ENCODE results near the gene ADAMTS17.

ADAMTS17 gene

GRCh38 chr15:99963096-99963825, 378.5 kb downstream of the ADAMTS17 start:
- in situ Hi-C loops (cut with HindIII; ENCODE audit: low sequenced_read_pairs): no loop called here

GRCh38 chr15:99962006-99962561, 379.7 kb downstream of the ADAMTS17 start:
- in situ Hi-C loops (cut with HindIII; ENCODE audit: low sequenced_read_pairs): no loop called here

GRCh38 chr15:99961011-99961441, 380.7 kb downstream of the ADAMTS17 start:
- in situ Hi-C loops (cut with HindIII; ENCODE audit: low sequenced_read_pairs): no loop called here

GRCh38 chr15:99959326-99959725, 382.4 kb downstream of the ADAMTS17 start:
- in situ Hi-C loops (cut with HindIII; ENCODE audit: low sequenced_read_pairs): no loop called here

GRCh38 chr15:99958426-99959097, 383.2 kb downstream of the ADAMTS17 start:
- in situ Hi-C loops (cut with HindIII; ENCODE audit: low sequenced_read_pairs): no loop called here

- in situ Hi-C loops (cut with HindIII; ENCODE audit: low sequenced_read_pairs): no loop called here
These were observed 384.1 kb downstream of the ADAMTS17 start for GRCh38 chr15:99957642-99958013.

GRCh38 chr15:99956820-99957641, 384.7 kb downstream of the ADAMTS17 start:
- in situ Hi-C loops (cut with HindIII; ENCODE audit: low sequenced_read_pairs): no loop called here

GRCh38 chr15:99956022-99956775, 385.6 kb downstream of the ADAMTS17 start:
- in situ Hi-C loops (cut with HindIII; ENCODE audit: low sequenced_read_pairs): no loop called here

- in situ Hi-C loops (cut with HindIII; ENCODE audit: low sequenced_read_pairs): no loop called here
These were observed 386.2 kb downstream of the ADAMTS17 start for GRCh38 chr15:99955532-99955931.

GRCh38 chr15:99955181-99955525, 386.6 kb downstream of the ADAMTS17 start:
- in situ Hi-C loops (cut with HindIII; ENCODE audit: low sequenced_read_pairs): no loop called here

GRCh38 chr15:99954361-99955180, 387.2 kb downstream of the ADAMTS17 start:
- in situ Hi-C loops (cut with HindIII; ENCODE audit: low sequenced_read_pairs): no loop called here

GRCh38 chr15:99953886-99954285, 387.9 kb downstream of the ADAMTS17 start:
- in situ Hi-C loops (cut with HindIII; ENCODE audit: low sequenced_read_pairs): no loop called here

- in situ Hi-C loops (cut with HindIII; ENCODE audit: low sequenced_read_pairs): no loop called here
These were observed 390.3 kb downstream of the ADAMTS17 start for GRCh38 chr15:99951511-99951910.

- in situ Hi-C loops (cut with HindIII; ENCODE audit: low sequenced_read_pairs): no loop called here
These were observed 397.6 kb downstream of the ADAMTS17 start for GRCh38 chr15:99944131-99944530.

- in situ Hi-C loops (cut with HindIII; ENCODE audit: low sequenced_read_pairs): no loop called here
These were observed 398.3 kb downstream of the ADAMTS17 start for GRCh38 chr15:99943466-99943865.

- in situ Hi-C loops (cut with HindIII; ENCODE audit: low sequenced_read_pairs): no loop called here
These were observed 408.9 kb downstream of the ADAMTS17 start for GRCh38 chr15:99932676-99933402.

- in situ Hi-C loops (cut with HindIII; ENCODE audit: low sequenced_read_pairs): no loop called here
These were observed 409.8 kb downstream of the ADAMTS17 start for GRCh38 chr15:99931703-99932603.

- in situ Hi-C loops (cut with HindIII; ENCODE audit: low sequenced_read_pairs): no loop called here
These were observed 411.1 kb downstream of the ADAMTS17 start for GRCh38 chr15:99930696-99931095.
